BLaER1 treated with 17β-estradiol and CSF1 and Interleukin-3, amounts not matched to agents 10 nM and 100 nM (cell line): ENCODE results near the gene PLA2G4E.

Experiments used
- H3K27ac ChIP-seq, 11 experiments: shearing (Covaris generic); formaldehyde crosslinking; 2 replicates each; pipeline ENCODE4 v1.8.1; 2022
- H3K27me3 ChIP-seq, 11 experiments: shearing (Covaris generic); formaldehyde crosslinking; 2 replicates each; pipeline ENCODE4 v1.8.1; 2022
- H3K36me3 ChIP-seq, 11 experiments: shearing (Covaris generic); formaldehyde crosslinking; 2 replicates each; pipeline ENCODE4 v1.8.1; 2022
- H3K4me1 ChIP-seq, 10 experiments: shearing (Covaris generic); formaldehyde crosslinking; 2 replicates each; pipeline ENCODE4 v1.8.1; 2022
- H3K4me2 ChIP-seq, 11 experiments: shearing (Covaris generic); formaldehyde crosslinking; 2 replicates each; pipeline ENCODE4 v1.8.1; 2022
- H3K4me3 ChIP-seq, 10 experiments: shearing (Covaris generic); formaldehyde crosslinking; 2 replicates each; pipeline ENCODE4 v1.8.1; 2022
- H3K9ac ChIP-seq, 11 experiments: shearing (Covaris generic); formaldehyde crosslinking; 2 replicates each; pipeline ENCODE4 v1.8.1; 2022
- H3K9me3 ChIP-seq, 11 experiments: shearing (Covaris generic); formaldehyde crosslinking; replicated peaks in 1 of 11; 2 replicates each; pipeline ENCODE4 v1.8.1; 2022
- H4K20me1 ChIP-seq, 11 experiments: shearing (Covaris generic); formaldehyde crosslinking; 2 replicates each; pipeline ENCODE4 v1.8.1; 2022
- Cebpa-rat ChIP-seq, 11 experiments: shearing (Covaris generic); IDR thresholded peaks; 2 replicates each; pipeline ENCODE4 v1.8.1; 2022

Gene PLA2G4E

DNA sequence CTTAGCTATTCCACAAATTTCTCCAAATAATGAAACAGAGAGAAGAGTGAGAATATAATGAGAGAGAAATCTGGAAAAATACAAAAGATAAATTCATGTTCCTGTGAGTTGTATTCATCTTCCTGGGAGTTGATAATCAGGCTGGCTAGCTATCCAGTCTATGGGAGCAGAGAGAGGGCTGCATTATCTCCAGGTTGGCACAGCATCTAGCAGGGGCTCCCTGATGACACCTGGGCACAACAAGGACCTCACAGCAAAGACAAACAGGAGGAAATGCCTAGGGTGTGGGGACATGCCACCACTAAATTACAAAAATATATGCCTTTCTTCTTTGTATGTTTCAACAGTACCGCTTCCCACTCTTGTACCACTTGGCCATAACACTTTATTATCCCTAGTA is 50.4 kb downstream of the PLA2G4E start:
- TF ChIP-seq Cebpa-rat (IDR thresholded peaks at IDR 0.05): no peak
- peak overlapping the region in 8 of 11 experiments; percentile 70 to 97 (median 90); a peak in 9 of 22 replicates for H3K27ac ChIP-seq
- H3K9ac ChIP-seq: peak overlapping the region in 5 of 11 experiments; percentile 23 to 84 (median 31); a peak in 7 of 22 replicates
- H3K27me3 ChIP-seq: no peaks in the 10 kb centered on the region
- H3K4me2 ChIP-seq: peak overlapping the region; percentile 77 to 99 (median 94)
- peak overlapping the region; percentile 76 to 96 (median 89); a peak in 17 of 20 replicates for H3K4me3 ChIP-seq
- 0 out of 22 replicates have a peak, but pooled peaks cover 0 to under 1% (median 0%) of the 10 kb centered on the region in 11 experiments for H3K36me3 ChIP-seq
- H3K9me3 ChIP-seq: no peaks in the 10 kb centered on the region
- H3K4me1 ChIP-seq: peaks cover 63 to 70% (median 67%) of the 10 kb centered on the region in 10 experiments
- peaks cover 0 to 7% (median 0%) of the 10 kb centered on the region in 11 experiments; a peak in 6 of 22 replicates for H4K20me1 ChIP-seq

DNA sequence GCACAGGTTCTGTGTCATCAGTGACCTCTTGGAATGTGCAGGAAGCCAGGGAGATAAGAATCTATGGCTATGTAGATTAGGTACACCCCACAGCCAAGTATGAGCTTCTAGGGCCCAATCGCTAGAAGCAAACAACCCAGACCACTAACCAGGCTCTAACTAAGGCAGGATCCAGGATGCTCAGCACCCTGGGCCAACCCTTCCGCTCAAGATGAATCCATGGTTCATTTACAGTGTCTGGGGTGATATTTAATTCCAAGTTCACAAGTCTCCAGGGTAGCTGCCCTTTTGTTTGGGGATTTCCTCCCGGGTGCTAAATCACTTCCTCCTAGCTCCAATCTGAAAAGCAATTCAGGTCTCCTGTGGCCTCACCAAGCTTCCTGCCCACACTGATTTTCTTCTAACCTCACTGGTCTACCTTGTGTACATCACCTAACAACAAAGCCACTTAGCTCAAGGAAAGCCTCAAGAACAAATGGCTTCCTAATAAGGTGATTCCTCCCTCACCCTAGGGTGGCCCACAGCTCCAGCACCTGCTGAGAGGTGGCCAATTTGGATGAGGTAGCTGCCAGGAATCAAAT is 50.9 kb downstream of the PLA2G4E start:
- peaks cover 69 to 75% (median 71%) of the 10 kb centered on the region in 10 experiments for H3K4me1 ChIP-seq
- peaks cover 0 to 7% (median 0%) of the 10 kb centered on the region in 11 experiments; a peak in 6 of 22 replicates for H4K20me1 ChIP-seq
- TF ChIP-seq Cebpa-rat (IDR thresholded peaks at IDR 0.05): no peak
- peak overlapping the region in 9 of 10 experiments; percentile 22 to 96 (median 83); a peak in 15 of 20 replicates for H3K4me3 ChIP-seq
- H3K27ac ChIP-seq: peak overlapping the region; percentile 3 to 97 (median 90); a peak in 19 of 22 replicates
- no peaks in the 10 kb centered on the region for H3K9me3 ChIP-seq
- H3K9ac ChIP-seq: peak overlapping the region in 9 of 11 experiments; percentile 23 to 84 (median 40); a peak in 14 of 22 replicates
- peak overlapping the region; percentile 77 to 99 (median 94) for H3K4me2 ChIP-seq
- H3K27me3 ChIP-seq: no peaks in the 10 kb centered on the region
- H3K36me3 ChIP-seq: 0 out of 22 replicates have a peak, but pooled peaks cover 0 to 3% (median 0%) of the 10 kb centered on the region in 11 experiments

DNA sequence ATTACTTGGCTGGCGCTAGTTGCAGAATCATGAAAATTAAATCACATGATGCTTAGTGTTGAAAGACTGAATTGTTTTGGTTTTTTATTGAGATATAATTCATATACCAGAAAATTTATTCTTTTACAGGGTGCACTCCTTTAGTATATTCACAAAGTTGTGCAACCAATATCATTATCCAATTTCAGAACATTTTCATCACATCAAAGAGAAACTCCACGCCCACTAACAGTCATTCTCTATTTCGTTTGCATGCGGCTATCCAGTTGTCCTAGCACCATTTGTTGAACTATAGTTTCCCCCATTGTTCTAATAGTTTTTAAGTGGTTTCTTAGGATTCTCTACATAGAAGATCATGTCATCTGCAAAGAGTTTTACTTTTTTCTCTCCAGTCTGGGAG is 52.1 kb downstream of the PLA2G4E start:
- Histone ChIP-seq H3K4me3 (peak overlapping the region in 4 of 10 experiments; percentile 22 to 95 (median 54); a peak in 5 of 20 replicates), H3K4me1 (peaks cover 71 to 83% (median 75%) of the 10 kb centered on the region in 10 experiments), H3K4me2 (peak overlapping the region; percentile 77 to 99 (median 94)), H4K20me1 (peaks cover 0 to 7% (median 0%) of the 10 kb centered on the region in 11 experiments; a peak in 6 of 22 replicates), H3K27me3 (no peaks in the 10 kb centered on the region), H3K36me3 (0 out of 22 replicates have a peak, but pooled peaks cover 0 to 3% (median 0%) of the 10 kb centered on the region in 11 experiments), H3K9ac (peak overlapping the region in 8 of 11 experiments; percentile 5 to 83 (median 76); a peak in 7 of 22 replicates), H3K9me3 (no peaks in the 10 kb centered on the region), H3K27ac (peak overlapping the region; percentile 40 to 97 (median 90); a peak in 20 of 22 replicates)
- TF ChIP-seq Cebpa-rat (IDR thresholded peaks at IDR 0.05): no peak

GRCh38 chr15:41967506-41968206 is 53.2 kb downstream of the PLA2G4E start:
- H4K20me1 ChIP-seq: peaks cover 0 to 7% (median 0%) of the 10 kb centered on the region in 11 experiments; a peak in 6 of 22 replicates
- TF ChIP-seq Cebpa-rat (IDR thresholded peaks at IDR 0.05): peak; percentile 75 to 96 (median 92); a peak in 21 of 22 replicates
- H3K4me1 ChIP-seq: peaks cover 65 to 76% (median 68%) of the 10 kb centered on the region in 10 experiments
- peak overlapping the region; percentile 4 to 78 (median 42); a peak in 17 of 20 replicates for H3K4me3 ChIP-seq
- H3K4me2 ChIP-seq: peak overlapping the region; percentile 77 to 99 (median 94)
- no peaks in the 10 kb centered on the region for H3K27me3 ChIP-seq
- peak overlapping the region; percentile 73 to 97 (median 90); a peak in 21 of 22 replicates for H3K27ac ChIP-seq
- H3K9ac ChIP-seq: peak overlapping the region; percentile 58 to 83 (median 76); a peak in 21 of 22 replicates
- H3K9me3 ChIP-seq: peaks cover 0 to 8% (median under 1%) of the 10 kb centered on the region in 11 experiments; a peak in 12 of 22 replicates
- H3K36me3 ChIP-seq: peaks cover 0 to 3% (median 0%) of the 10 kb centered on the region in 11 experiments; a peak in 4 of 22 replicates

GRCh38 chr15:41966920-41967465 is 53.8 kb downstream of the PLA2G4E start:
- Histone ChIP-seq H3K27ac (peak overlapping the region; percentile 73 to 97 (median 90)), H3K27me3 (no peaks in the 10 kb centered on the region), H3K36me3 (peaks cover 0 to 10% (median 5%) of the 10 kb centered on the region in 11 experiments; a peak in 7 of 22 replicates), H3K9ac (peak overlapping the region; percentile 58 to 83 (median 76); a peak in 21 of 22 replicates), H3K4me1 (peaks cover 65 to 76% (median 68%) of the 10 kb centered on the region in 10 experiments), H3K4me2 (peak overlapping the region; percentile 77 to 99 (median 94)), H3K4me3 (peak overlapping the region in 9 of 10 experiments; percentile 15 to 58 (median 42); a peak in 18 of 20 replicates), H3K9me3 (peaks cover 0 to 15% (median 8%) of the 10 kb centered on the region in 11 experiments; a peak in 18 of 22 replicates), H4K20me1 (peaks cover 0 to 8% (median 0%) of the 10 kb centered on the region in 11 experiments; a peak in 7 of 22 replicates)
- TF ChIP-seq Cebpa-rat (IDR thresholded peaks at IDR 0.05): no peak

- Histone ChIP-seq H3K4me1 (peaks cover 61 to 76% (median 66%) of the 10 kb centered on the region in 10 experiments), H3K4me2 (peak overlapping the region; percentile 77 to 99 (median 94)), H4K20me1 (peaks cover 0 to 14% (median 0%) of the 10 kb centered on the region in 11 experiments; a peak in 6 of 22 replicates), H3K9ac (peak overlapping the region; percentile 58 to 83 (median 76); a peak in 20 of 22 replicates), H3K36me3 (peaks cover 0 to 11% (median 5%) of the 10 kb centered on the region in 11 experiments; a peak in 7 of 22 replicates), H3K27me3 (no peaks in the 10 kb centered on the region), H3K27ac (peak overlapping the region; percentile 73 to 97 (median 90)), H3K9me3 (peaks cover 0 to 20% (median 10%) of the 10 kb centered on the region in 11 experiments; a peak in 18 of 22 replicates), H3K4me3 (peak overlapping the region in 8 of 10 experiments; percentile 15 to 58 (median 42); a peak in 13 of 20 replicates)
- no peak for TF ChIP-seq Cebpa-rat (IDR thresholded peaks at IDR 0.05)
Measured at GRCh38 chr15:41966414-41966812, 54.4 kb downstream of the PLA2G4E start.

GRCh38 chr15:41965441-41966413 is 55.1 kb downstream of the PLA2G4E start:
- peak overlapping the region in 5 of 10 experiments; percentile 15 to 58 (median 46); a peak in 8 of 20 replicates for H3K4me3 ChIP-seq
- no peak for TF ChIP-seq Cebpa-rat (IDR thresholded peaks at IDR 0.05)
- H3K4me1 ChIP-seq: peaks cover 54 to 71% (median 59%) of the 10 kb centered on the region in 10 experiments
- H3K36me3 ChIP-seq: peaks cover 0 to 15% (median 5%) of the 10 kb centered on the region in 11 experiments; a peak in 7 of 22 replicates
- H3K9ac ChIP-seq: peak overlapping the region in 9 of 11 experiments; percentile 70 to 83 (median 76); a peak in 17 of 22 replicates
- peaks cover 0 to 20% (median 10%) of the 10 kb centered on the region in 11 experiments; a peak in 18 of 22 replicates for H3K9me3 ChIP-seq
- H3K27ac ChIP-seq: peak overlapping the region; percentile 73 to 97 (median 90)
- H3K4me2 ChIP-seq: peak overlapping the region; percentile 77 to 99 (median 94)
- H3K27me3 ChIP-seq: no peaks in the 10 kb centered on the region
- peaks cover 0 to 13% (median 0%) of the 10 kb centered on the region in 11 experiments; a peak in 5 of 22 replicates for H4K20me1 ChIP-seq
